GM18858 (cell line): ENCODE results near the gene HMGXB3.

ENCODE experiments used
- ATAC-seq: cut with Tn5 transposase; IDR thresholded peaks from one replicate; pipeline ENCODE4 v1.9.1; 2021; ENCODE audit not compliant: unreplicated experiment

Gene HMGXB3

GRCh38 chr5:149988126-149988525 lies 12.4 kb upstream of the HMGXB3 start:
- ATAC-seq = no peak

GRCh38 chr5:149990518-149991376 lies 9.8 kb upstream of the HMGXB3 start:
- peak; percentile 64 for ATAC-seq

DNA sequence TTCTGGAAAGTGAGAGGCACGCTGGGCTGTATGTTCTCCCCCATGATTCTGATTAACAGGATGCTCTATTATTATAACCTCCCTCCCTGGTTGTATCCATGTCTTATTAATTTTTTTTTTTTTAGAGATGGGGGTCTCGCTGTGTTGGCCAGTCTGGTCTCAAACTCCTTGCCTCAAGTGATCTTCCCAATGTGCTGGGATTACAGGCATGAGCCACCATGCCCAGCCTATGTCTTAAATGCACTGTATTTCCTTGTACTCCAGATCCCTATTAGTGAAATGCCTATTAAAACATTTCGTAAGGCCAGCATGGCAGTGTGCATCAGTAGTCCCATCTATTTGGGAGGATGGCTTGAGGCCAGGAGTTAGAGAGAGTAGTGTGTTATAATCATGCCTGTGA lies 7.1 kb upstream of the HMGXB3 start:
- ATAC-seq = no peak

DNA sequence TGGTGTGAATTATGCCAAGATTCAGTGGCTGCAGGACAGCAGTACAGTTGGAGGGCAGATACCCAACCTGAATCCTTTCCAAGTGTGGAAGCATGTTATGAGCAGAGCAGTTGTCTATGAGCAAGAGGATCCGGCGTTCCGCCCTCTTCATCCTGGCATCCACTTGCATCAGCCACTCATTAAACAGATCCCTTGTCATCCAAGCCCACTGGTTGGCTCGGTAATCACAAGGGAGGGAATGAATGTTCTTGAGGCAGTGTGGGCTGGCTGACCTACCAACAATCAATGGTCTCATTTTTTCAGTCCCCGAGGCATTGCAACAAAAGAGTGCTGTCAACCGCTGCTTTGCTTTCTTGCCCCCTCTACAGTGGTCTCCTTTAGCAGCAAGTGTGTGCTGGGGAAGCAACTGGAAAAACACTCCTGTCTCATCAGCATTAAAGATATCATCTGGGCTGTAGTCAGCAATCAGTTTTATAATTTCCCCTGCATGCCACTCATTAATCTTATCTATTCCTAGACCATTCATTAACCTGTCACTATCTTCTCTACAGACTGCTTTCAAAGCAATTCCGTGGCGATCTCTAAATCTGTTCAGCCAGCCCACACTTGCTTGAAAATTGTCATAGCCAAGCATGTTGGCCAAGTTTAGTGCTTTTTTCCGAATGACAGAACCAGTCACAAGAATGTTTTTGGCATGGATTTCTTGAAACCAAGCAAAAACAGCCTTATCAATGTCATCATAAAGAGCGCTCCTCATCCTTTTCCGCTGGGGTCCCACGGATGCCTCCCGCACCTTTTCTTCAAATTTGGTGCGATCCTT lies 4.9 kb upstream of the HMGXB3 start:
- ATAC-seq = no peak

DNA sequence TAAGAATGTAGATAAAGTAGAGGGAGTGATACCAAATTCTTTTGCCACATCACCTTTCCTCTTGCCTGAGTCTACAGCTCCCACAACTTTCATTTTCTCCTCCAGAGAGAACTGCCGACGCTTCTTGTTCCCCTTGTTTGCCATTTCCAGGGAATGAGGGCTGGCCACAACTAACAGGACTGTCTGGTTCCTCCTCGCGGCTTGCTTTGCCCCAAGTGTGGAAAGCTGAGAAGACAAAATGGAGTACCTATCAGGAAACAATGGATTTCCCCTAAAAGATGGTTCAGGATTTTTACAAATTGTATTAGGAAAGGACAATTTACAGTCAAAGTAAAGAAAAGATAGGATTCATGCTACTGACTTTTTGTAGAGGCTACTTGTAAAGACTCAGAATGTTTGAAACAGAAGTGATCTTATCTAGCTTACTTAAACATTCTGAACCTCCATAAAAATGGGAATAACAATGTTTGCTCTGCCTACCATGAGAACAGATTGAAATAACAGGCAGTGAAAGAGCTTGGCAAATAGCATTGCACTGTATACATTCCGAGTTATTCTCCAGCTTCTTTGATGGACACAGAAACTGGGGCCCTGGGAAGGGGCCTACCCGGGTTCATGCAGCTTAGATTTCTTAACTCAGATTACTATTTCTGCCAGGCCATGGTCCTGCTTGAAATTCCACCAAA lies 4.2 kb upstream of the HMGXB3 start:
- ATAC-seq = no peak

- no peak for ATAC-seq
These were observed 2.3 kb upstream of the HMGXB3 start for GRCh38 chr5:149998281-149998680.

- no peak for ATAC-seq
These were observed 1.2 kb upstream of the HMGXB3 start for GRCh38 chr5:149999359-149999758.

GRCh38 chr5:149999866-150000255 lies 678 bp upstream of the HMGXB3 start:
- ATAC-seq = no peak

DNA sequence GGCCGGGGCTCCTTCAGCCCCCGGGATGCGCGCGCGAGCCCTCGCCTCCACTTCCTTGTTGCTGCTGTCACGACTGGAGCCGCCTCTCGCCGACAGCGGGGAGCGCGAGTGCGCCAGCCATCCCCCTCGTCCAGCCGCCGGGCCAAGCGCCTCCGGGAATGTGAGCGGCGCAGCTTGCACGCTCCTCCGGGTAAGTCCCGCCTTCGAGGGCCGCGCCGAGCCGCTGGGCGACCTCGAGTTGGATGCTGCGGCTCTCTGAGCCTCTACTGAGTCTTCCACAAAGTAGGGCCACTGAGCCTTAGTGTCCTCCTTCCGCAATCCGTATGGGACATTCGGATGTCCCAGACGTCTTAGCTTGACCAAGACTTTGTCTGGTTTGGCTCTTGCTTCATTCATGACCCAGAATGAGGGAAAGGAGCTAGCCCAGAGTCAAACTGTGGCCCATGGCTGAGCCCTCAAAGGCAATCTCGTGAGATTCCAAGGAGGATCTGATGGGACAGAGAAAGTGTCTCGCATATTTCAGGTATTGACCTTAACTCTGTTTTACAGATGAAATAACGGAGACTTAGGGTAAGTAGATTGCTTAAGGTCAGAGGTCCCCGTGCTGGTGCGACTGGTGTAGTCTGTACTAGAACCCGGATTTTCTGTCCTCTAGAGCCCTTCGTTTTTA lies 586 bp downstream of the HMGXB3 start:
- ATAC-seq = peak; percentile 2

DNA sequence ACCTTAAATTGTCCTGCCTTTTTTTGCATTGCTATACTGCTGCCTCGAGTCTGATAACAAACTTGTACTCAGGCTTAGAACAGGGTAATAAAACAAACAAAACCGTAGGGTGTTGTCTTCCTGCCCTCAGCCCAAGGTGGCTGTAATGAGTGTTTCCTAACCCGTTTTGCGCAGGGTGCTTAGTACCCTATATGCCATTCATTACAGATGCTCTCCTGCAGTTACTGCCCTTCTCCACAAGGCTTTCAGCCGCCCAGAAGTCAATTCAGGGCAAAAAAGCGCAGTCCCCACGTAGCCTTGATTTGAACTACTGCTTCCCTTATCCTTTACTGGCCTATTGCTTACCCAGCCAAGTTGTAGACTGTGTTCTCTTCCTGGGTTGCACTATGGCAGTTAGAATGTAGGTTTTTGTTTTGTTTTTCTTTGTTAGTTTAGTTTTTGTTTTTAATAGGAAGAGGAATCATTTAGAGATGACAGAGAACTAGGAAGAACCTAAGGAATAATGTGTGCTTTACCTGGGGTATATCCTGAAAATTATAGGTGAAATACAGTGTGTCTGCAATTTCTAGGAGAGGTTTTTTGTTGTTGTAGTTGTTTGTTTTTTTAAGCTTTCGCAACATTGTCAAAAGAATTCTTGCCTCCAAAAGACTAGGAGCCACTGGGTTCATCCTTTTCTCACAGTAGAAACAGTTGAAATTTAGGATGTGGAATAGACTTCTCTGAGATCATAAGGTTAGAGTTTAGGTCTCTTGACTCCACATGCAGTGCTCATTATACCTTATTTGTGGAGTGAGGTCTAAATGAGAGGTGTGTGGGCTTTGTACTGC lies 1.3 kb downstream of the HMGXB3 start:
- ATAC-seq = peak; percentile 60

- no peak for ATAC-seq
These were observed 5.8 kb downstream of the HMGXB3 start for GRCh38 chr5:150006318-150006717.

- no peak for ATAC-seq
These were observed 6.5 kb downstream of the HMGXB3 start for GRCh38 chr5:150007050-150007449.

DNA sequence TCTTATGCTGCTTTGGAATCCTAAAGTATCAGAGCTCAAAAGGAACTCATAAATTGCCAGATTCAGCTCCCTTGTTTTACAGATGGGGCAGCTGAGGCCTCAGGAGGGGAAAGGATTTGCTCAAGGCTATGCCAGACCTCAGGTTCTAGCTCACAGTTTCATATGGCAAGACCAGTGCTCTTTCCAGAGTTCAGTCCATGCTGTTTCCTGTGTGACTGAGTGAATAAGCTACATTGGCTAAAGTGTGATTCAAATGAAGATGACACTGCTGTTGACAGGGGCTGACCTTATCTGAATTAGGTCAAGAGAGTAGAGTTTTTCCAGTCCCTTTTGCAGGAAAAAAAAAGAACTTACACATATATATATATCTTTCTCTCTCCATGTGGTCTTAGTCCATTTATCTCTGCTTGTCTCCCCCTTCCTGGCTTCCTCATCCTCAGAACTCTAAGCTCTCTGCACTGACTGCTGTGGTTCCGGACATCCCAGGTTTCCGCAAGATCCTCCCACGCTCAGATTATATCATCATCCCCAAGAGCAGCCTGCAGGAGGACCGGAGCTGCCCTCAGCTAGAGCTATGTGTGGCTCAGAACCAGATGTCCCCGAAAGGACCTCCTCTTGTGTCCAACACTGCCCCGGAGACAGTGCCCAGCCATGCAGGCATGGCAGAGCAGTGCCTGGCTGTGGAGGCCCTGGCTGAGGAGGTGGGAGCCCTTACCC lies 9.3 kb downstream of the HMGXB3 start:
- ATAC-seq = no peak

DNA sequence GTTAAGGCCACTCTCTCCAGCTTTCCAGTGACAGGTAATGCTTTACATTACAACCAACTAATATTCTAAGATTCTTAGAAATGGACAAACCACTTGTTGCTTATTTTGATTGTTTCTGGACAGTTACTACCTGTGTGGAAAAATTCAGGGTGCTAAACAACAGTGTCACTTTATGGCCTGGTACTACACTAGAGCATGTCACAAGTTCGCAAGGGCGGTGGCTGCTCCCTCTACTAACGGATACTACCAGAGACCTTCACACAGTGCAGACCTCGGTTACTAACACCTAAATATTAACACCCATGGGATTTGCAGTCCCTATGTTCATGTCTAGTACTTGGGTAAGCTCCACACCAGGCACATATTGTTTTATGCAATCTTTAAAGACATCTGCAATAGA lies 13.4 kb downstream of the HMGXB3 start:
- ATAC-seq = no peak

DNA sequence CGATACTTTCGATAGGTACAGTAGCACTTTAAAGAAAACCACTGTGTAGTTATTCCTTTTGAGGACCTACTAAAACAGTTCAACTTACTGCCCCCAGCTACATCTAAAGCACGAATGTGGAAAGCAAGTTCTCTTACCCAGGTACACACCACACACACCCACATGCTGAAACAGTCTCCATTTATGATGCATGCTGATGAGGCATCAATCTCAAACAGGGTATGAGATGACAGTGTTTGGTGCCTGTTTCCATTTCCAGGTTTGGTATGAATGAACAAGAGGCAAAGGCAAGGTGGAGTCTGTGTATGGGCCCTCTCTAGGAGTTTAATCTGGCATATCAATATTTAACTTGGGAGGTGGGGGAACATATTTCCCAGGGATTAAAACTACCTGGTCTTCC lies 13.9 kb downstream of the HMGXB3 start:
- no peak for ATAC-seq

DNA sequence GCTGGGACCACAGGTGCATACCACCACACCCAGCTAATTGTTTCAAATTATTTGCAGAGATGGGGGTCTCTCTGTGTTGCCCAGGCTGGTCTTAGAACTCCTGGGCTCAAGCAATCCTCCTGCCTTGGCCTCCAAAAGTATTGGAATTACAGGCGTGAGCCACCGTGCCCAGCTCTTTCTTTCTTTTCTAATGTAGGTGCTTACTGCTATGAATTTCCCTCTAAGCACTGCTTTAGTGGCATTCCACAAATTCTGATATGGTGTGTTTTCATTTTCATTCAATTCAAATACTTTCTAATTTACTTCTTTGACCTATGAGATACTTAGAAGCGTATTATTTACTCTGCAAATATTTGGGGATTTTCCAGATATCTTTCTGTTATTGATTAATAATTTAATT lies 14.9 kb downstream of the HMGXB3 start:
- ATAC-seq = no peak

GRCh38 chr5:150016537-150016936 lies 16.0 kb downstream of the HMGXB3 start:
- no peak for ATAC-seq

DNA sequence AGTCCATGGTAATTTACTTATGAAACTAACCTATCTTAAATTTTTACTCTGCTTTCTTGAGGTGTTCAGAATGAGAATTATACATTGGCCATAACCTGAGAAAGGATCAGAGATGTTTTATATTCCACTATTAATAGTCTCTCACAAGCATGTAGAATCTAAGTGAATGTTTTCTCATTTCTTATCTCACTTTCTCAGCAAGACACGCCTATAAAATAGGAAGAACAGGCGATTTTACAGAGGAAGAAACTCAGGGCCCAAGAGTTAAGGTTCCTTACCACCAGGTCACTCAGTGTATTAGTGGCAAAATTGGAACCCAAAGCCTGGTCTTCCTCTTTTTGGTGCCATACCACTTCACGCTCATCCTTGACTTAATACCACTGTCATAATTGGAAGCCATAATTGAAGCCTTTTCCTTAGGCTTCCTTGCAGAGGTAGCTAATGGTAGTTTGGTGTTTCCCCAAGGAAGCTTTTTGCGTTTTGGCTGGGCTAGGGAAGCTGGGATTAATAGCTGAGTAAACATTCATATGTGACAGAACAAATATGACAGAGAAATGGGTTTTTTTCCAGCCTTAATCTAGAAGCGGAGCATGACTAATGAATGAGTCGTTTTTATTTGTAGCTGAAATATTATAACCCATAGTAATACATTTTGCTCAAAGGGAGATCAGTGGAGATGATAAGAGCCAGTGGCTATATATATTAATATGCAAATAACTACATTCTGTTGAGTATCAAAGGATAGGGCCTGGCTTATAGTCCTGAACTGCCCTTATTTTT lies 16.9 kb downstream of the HMGXB3 start:
- no peak for ATAC-seq

DNA sequence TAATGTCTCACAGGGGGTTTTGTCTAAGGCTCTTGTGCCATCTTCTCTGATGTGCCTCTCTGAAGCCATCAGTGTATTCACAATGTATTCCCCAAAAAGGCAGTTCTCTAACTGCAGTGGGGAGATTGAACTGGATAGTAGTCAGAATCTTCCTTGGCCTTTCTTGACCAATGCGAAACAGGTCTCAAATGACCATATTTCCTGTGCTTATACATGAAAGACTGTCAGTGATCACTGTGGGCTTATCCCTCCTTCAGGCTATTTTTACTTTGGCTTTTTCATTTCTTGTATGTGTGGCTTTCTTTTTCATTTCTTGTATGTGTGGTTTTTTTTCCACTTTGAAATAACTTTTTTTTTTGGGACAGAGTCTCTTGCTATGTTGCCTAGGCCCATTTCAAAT lies 19.7 kb downstream of the HMGXB3 start:
- ATAC-seq = no peak
